ENCODE measurements around the gene ERC2. TPM values are rescaled to one million over a fixed set of nuclear protein-coding genes. Genes with fewer than 3 reads are reported as not detected.

Gene ERC2
- total and polyA plus RNA-seq, 2 of the 8 experiments (the other 6 are each of a cell fraction or from before 2014, with no cell fraction given) = 16.4 to 22.8 TPM

DNA sequence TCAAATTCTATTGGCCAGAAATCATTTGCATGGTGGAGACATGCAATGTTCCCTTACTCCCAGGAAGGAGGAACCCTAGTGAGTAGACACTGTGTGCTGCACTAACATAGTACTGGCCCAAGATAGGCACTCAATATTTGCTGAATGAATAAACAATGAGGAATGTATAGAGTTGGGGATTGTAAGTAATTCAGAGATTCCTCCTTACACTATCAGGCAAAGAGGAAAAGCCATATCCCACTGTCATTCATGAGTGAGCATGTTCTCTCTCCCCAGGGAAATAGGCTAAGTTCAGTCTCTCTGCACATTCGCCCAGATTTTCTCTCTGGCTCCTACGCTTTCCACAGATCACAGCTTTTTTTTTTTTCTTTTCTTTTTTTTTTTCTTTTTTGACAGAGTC, 826.3 kb downstream of the ERC2 start:
- Histone ChIP-seq H2BK5ac (ENCODE audit: low read depth, low read length) (no peak overlapping the region), H2BK20ac (ENCODE audit: low read length) (no peak overlapping the region), H2BK12ac (ENCODE audit: low read depth, low read length) (no peak overlapping the region), H2BK15ac (ENCODE audit: low read length) (no peak overlapping the region), H3K4me2 (ENCODE audit: insufficient read depth in 1 of 2, low read depth in 2 of 2, low read length in 2 of 2) (no peak overlapping the region), H2AFZ (ENCODE audit: low read length) (no peak overlapping the region), H3K36me3 (ENCODE audit: control insufficient read depth in 2 of 4, insufficient read depth in 4 of 4, low read length in 3 of 4) (no peaks in the 10 kb centered on the region), H3K4me1 (replicated peaks in 1 of 4; ENCODE audit: control insufficient read depth in 3 of 4, insufficient read depth in 4 of 4, low read length in 3 of 4) (peaks cover 1 to 8% (median 5%) of the 10 kb centered on the region in 4 experiments; a peak in 6 of 7 replicates), H3K9ac (replicated peaks in 1 of 4; ENCODE audit: extremely low read depth in 1 of 4, low read depth in 3 of 4, low read length in 3 of 4) (no peak overlapping the region), H3K27ac (ENCODE audit: low read depth, low read length) (no peak overlapping the region), H3K9me3 (ENCODE audit: insufficient read depth in 2 of 2, low read depth in 1 of 2, low read length in 1 of 2) (no peaks in the 10 kb centered on the region), H4K91ac (replicated peaks; ENCODE audit: insufficient read length, low read length) (no peak overlapping the region), H4K5ac (ENCODE audit: insufficient read length, low read depth, low read length) (no peak overlapping the region), H3K4me3 (ENCODE audit: extremely low read depth in 1 of 4, insufficient read depth in 2 of 4, low read depth in 3 of 4, low read length in 4 of 4) (no peak overlapping the region), H3K27me3 (replicated peaks in 1 of 4; ENCODE audit: control insufficient read depth in 3 of 4, extremely low read depth in 1 of 4, insufficient read depth in 3 of 4, low read length in 3 of 4) (no peaks in the 10 kb centered on the region), H3K14ac (ENCODE audit: insufficient read length) (no peak overlapping the region), H3K18ac (ENCODE audit: extremely low read depth, low read length) (no peak overlapping the region), H2AK5ac (ENCODE audit: low read depth, low read length) (no peak overlapping the region), H4K20me1 (replicated peaks in 1 of 2; ENCODE audit: control insufficient read depth in 1 of 2, insufficient read depth in 2 of 2, low read length in 2 of 2) (no peaks in the 10 kb centered on the region), H3K79me1 (ENCODE audit: low read depth, low read length) (no peaks in the 10 kb centered on the region), H2BK120ac (replicated peaks; ENCODE audit: low read depth, low read length) (no peak overlapping the region), H3K23ac (ENCODE audit: insufficient read length) (no peak overlapping the region), H3K79me2 (ENCODE audit: control insufficient read depth in 1 of 2, insufficient read depth in 2 of 2, low read length in 2 of 2) (no peaks in the 10 kb centered on the region), H3K23me2 (ENCODE audit: low read depth, low read length) (no peaks in the 10 kb centered on the region), H3K4ac (replicated peaks; ENCODE audit: insufficient read length, low read depth, low read length) (no peak overlapping the region), H3K56ac (replicated peaks; ENCODE audit: insufficient read length, low read depth, low read length) (no peak overlapping the region), H4K8ac (ENCODE audit: extremely low read depth, insufficient read depth, low read length) (no peak overlapping the region)
- ChIA-PET CTCF (ENCODE audit: partially characterized antibody) (interaction anchor here (0.5 kb wide), 1 partner anchor 582 kb away, joined by 3 read pairs; no protein-coding TSS in a partner anchor), POLR2A (ENCODE audit: partially characterized antibody) (interaction anchor here (1.2 kb wide), 1 partner anchor 17 kb away, joined by 3 read pairs; no protein-coding TSS in a partner anchor)
- FAIRE-seq (no peak), DNase-seq (ENCODE audit: low read depth in 1 of 2, low spot score in 2 of 2) (no peak)
- WGBS, 2 experiments (ENCODE audit: extremely low coverage in 1 of 2, insufficient coverage in 1 of 2, insufficient read length in 1 of 2, insufficient replicate concordance in 2 of 2, low coverage in 1 of 2, low lambda C conversion rate in 2 of 2, missing lambda C conversion rate in 1 of 2) = 93% methylated on average over 2 of the region's 2 CpGs; no CpG with 5 or more reads in 1 of the 2 experiments
- TF ChIP-seq NRF1 (IDR thresholded peaks at IDR 0.05; ENCODE audit: low read depth, low read length) (no peak), SIX5 (IDR thresholded peaks at IDR 0.05; ENCODE audit: low read depth, low read length) (no peak), POU5F1 (IDR thresholded peaks at IDR 0.05; ENCODE audit: low read depth, low read length) (no peak), CHD2 (IDR thresholded peaks at IDR 0.05; ENCODE audit: low read length) (no peak), TCF12 (IDR thresholded peaks at IDR 0.05; ENCODE audit: low read depth, low read length) (no peak), CREB1 (IDR thresholded peaks at IDR 0.05) (no peak), ZNF274 (IDR thresholded peaks at IDR 0.05; ENCODE audit: borderline replicate concordance, extremely low read depth, low read length) (no peak), BRCA1 (IDR thresholded peaks at IDR 0.05; ENCODE audit: low read depth, low read length) (no peak), JUN (IDR thresholded peaks at IDR 0.05; ENCODE audit: low read depth, low read length) (no peak), CHD1 (IDR thresholded peaks at IDR 0.05; ENCODE audit: low read depth, low read length) (no peak), MAFK (IDR thresholded peaks at IDR 0.05; ENCODE audit: low read depth, low read length) (no peak), SUZ12 (IDR thresholded peaks at IDR 0.05; ENCODE audit: low read length) (no peak), GABPA (IDR thresholded peaks at IDR 0.05; ENCODE audit: borderline replicate concordance, insufficient read depth, low read length) (no peak), YY1 (IDR thresholded peaks at IDR 0.05; ENCODE audit: low read depth, low read length) (no peak)

Data from H1 (cell line).